Heart left ventricle (tissue), 13 donors: ENCODE measurements around the gene C1QTNF2.

ENCODE experiments used
- CTCF ChIP-seq, 12 donors: fragments of 200-600 bp; sonication (generic) in 4 of 12; IDR thresholded peaks; one replicate each; pipeline versions ENCODE4 v1.5.0 to v1.8.0; 2018 to 2022; ENCODE audit warnings: antibody characterized with exemption in 12 of 12, mild to moderate bottlenecking in 5 of 12
- POLR2A ChIP-seq, 2 donors: fragments of 450-650 bp; IDR thresholded peaks; one replicate each; pipeline ENCODE4 v1.6.1; 2017; ENCODE audit warnings: antibody characterized with exemption in 2 of 2, mild to moderate bottlenecking in 2 of 2, moderate library complexity in 2 of 2
- donor health status: ischemic (EF 13 %, LVEDD 7.1; RV severe dilation, severe dysfunction).
- donor health status: DM: no; HTN: yes; CAD: no.
- donor health status: DM: no; HTN: no; CAD: no.
- donor health status: ischemic (EF 25% LVEDD 6.9; RV normal size, moderate dysfunction).
- donor health status: ischemic (EF 25% LVEDD 5.7; RV mildly dilated, moderate dysfunction).
- donor health status: ischemic (EF 35%, LVEDD 5.7; RV mildly dilated, moderate dysfunction).
- donor health status: nonischemic (EF 11% LVEDD 7.7; RV severe dilation, severe dysfunction).
- donor health status: DM: yes; HTN: yes; CAD: no.
- donor health status: PGD.
- donor health status: ischemic (EF 29% LVEDD 5.4; RV normal size, mild dysfunction).
- donor health status: nonischemic (EF 23%, LVEDD 6.1; RV moderate dilation, normal function).

- TF ChIP-seq CTCF (IDR thresholded peaks at IDR 0.05) (no peak), POLR2A (IDR thresholded peaks at IDR 0.05) (no peak)
These were observed 66.7 kb downstream of the C1QTNF2 start for GRCh38 chr5:160303690-160304089.
